Measurements from ENCODE around the gene GTF2F2.
A peak's percentile ranks its signal among the peaks of the same experiment; 100 is the strongest.

The GTF2F2 gene

GRCh38 chr13:45120967-45121831 lies 889 bp downstream of the GTF2F2 start:
- DNase-seq: no peak
- ATAC-seq: no peak

- DNase-seq (no peak), ATAC-seq (no peak)
Observed at GRCh38 chr13:45122941-45123340, 2.6 kb downstream of the GTF2F2 start.

- DNase-seq (no peak), ATAC-seq (no peak)
Observed at GRCh38 chr13:45132369-45133064, 12.2 kb downstream of the GTF2F2 start.

- DNase-seq (no peak), ATAC-seq (no peak)
Observed at GRCh38 chr13:45133396-45134118, 13.2 kb downstream of the GTF2F2 start.

- no peak for ATAC-seq
- no peak for DNase-seq
Observed at GRCh38 chr13:45136741-45137504, 16.6 kb downstream of the GTF2F2 start.

- ATAC-seq (no peak), DNase-seq (no peak)
Observed at GRCh38 chr13:45137526-45137925, 17.2 kb downstream of the GTF2F2 start.

- DNase-seq: no peak
- ATAC-seq: no peak
Observed at GRCh38 chr13:45138282-45138681, 18.0 kb downstream of the GTF2F2 start.

GRCh38 chr13:45141369-45141768 lies 21.1 kb downstream of the GTF2F2 start:
- DNase-seq: no peak
- no peak for ATAC-seq

GRCh38 chr13:45142440-45143345 lies 22.4 kb downstream of the GTF2F2 start:
- ATAC-seq (no peak), DNase-seq (no peak)

GRCh38 chr13:45143346-45143751 lies 23.0 kb downstream of the GTF2F2 start:
- ATAC-seq: no peak

GRCh38 chr13:45149964-45150363 lies 29.7 kb downstream of the GTF2F2 start:
- ATAC-seq (no peak), DNase-seq (no peak)

More at GRCh38 chr13:45143346-45143751, 23.0 kb downstream of the GTF2F2 start:
- DNase-seq: no peak

- DNase-seq (no peak), ATAC-seq (no peak)
Observed at GRCh38 chr13:45156565-45157361, 36.5 kb downstream of the GTF2F2 start.

- DNase-seq: no peak
- ATAC-seq: no peak
Observed at GRCh38 chr13:45162194-45162593, 41.9 kb downstream of the GTF2F2 start.

GRCh38 chr13:45162821-45163220 lies 42.5 kb downstream of the GTF2F2 start:
- peak; percentile 65 for ATAC-seq
- no peak for DNase-seq

- ATAC-seq (no peak), DNase-seq (no peak)
Observed at GRCh38 chr13:45166858-45167257, 46.5 kb downstream of the GTF2F2 start.

- no peak for DNase-seq
Observed at GRCh38 chr13:45167611-45168554, 47.6 kb downstream of the GTF2F2 start.

GRCh38 chr13:45168555-45168930 lies 48.2 kb downstream of the GTF2F2 start:
- no peak for ATAC-seq
- DNase-seq: no peak

More at GRCh38 chr13:45167611-45168554, 47.6 kb downstream of the GTF2F2 start:
- no peak for ATAC-seq

GRCh38 chr13:45174478-45174877 lies 54.2 kb downstream of the GTF2F2 start:
- ATAC-seq: no peak

More at GRCh38 chr13:45174478-45174877, 54.2 kb downstream of the GTF2F2 start:
- DNase-seq: no peak

Data from stimulated activated naive CD8-positive, alpha-beta T cell treated with anti-CD3 and anti-CD28 coated beads, Interleukin-15, Interleukin-2, amounts not matched to agents 100 U/mL and 50 U/mL, for 24 hours (primary cell).